Bronchial epithelial cell (primary cell): ENCODE results near the gene TRPT1. TPM values are rescaled to one million over a fixed set of nuclear protein-coding genes. Genes with fewer than 3 reads are reported as not detected.

Source experiments
- DNase-seq: peaks from one replicate; pipeline ENCODE4 v3.0.0-alpha.2; 2010; ENCODE audit warnings: low read depth
- FAIRE-seq: peaks from 2 replicates; lab custom pipeline; 2011; peaks lifted over from hg19 to GRCh38; lab: Jason Lieb, UNC
- H3K27me3 ChIP-seq: 2 replicates; pipeline ENCODE4 v1.5.1; 2011; ENCODE audit warnings: low read length; ENCODE audit not compliant: control insufficient read depth, insufficient read depth
- H3K36me3 ChIP-seq: 2 replicates; pipeline ENCODE4 v1.5.1; 2011; ENCODE audit warnings: low read length; ENCODE audit not compliant: control insufficient read depth, insufficient read depth
- H3K4me3 ChIP-seq: 2 replicates; pipeline ENCODE4 v1.5.1; 2011; ENCODE audit warnings: mild to moderate bottlenecking, low read depth, low read length, control low read depth
- total RNA-seq: library from RNA; depleted of rRNA; stranded (reverse); fragments of >200 nt; gene quantifications from 2 replicates; pipeline ENCODE4 v1.2.1, GENCODE V29; 2014
- TF ChIP-seq, protein P1 (sequence below): IDR thresholded peaks from 2 replicates; pipeline ENCODE4 v1.5.1; 2011; ENCODE audit warnings: mild to moderate bottlenecking, moderate library complexity, low read length, control low read depth, inconsistent platforms; ENCODE audit not compliant: insufficient read depth, severe bottlenecking

TRPT1 gene
- total RNA-seq, 1 donor from 2014 or later = 24.5 TPM

DNA sequence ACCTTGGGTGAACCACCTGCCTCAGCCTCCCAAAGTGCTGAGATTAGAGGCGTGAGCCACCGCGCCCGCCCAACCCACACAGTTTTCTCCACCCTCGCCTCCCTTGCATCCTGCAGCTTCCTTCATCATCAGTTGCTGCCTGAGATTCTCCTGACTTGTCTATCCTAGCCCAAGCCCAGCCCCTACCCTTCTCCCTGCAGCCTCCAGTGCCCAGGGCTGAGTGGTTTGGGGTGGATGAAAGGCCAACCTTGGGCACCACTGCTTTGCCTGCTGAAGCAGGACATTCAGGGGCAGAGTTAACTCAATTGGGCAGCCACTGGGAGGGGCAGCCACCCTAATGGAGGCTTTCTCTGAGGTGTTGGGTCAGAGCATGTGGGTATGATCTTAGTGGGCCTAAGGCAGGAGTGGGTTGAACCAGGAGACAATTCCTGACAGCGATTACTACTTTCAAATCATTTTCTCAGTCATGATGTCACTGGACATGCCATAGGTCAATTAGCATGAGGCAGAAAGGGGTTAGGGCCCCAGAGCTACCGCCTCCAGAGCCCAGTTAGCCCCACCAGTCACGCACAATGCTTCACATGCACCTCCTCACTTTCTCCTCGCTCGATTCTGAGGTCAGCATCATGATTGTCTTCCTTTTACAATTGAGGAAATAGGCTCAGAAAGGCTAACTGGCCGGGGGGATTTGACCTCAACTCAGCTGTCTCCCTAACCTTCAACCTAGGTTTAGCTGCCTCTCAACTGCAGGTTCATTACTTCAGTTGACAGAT is 13.9 kb upstream of the TRPT1 start:
- no peak for DNase-seq
- peaks cover 11% of the 10 kb centered on the region for H3K36me3 ChIP-seq
- no peak for FAIRE-seq
- no peaks in the 10 kb centered on the region for H3K27me3 ChIP-seq
- TF ChIP-seq, protein P1, sequence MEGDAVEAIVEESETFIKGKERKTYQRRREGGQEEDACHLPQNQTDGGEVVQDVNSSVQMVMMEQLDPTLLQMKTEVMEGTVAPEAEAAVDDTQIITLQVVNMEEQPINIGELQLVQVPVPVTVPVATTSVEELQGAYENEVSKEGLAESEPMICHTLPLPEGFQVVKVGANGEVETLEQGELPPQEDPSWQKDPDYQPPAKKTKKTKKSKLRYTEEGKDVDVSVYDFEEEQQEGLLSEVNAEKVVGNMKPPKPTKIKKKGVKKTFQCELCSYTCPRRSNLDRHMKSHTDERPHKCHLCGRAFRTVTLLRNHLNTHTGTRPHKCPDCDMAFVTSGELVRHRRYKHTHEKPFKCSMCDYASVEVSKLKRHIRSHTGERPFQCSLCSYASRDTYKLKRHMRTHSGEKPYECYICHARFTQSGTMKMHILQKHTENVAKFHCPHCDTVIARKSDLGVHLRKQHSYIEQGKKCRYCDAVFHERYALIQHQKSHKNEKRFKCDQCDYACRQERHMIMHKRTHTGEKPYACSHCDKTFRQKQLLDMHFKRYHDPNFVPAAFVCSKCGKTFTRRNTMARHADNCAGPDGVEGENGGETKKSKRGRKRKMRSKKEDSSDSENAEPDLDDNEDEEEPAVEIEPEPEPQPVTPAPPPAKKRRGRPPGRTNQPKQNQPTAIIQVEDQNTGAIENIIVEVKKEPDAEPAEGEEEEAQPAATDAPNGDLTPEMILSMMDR = no peak
- H3K4me3 ChIP-seq = no peak overlapping the region

DNA sequence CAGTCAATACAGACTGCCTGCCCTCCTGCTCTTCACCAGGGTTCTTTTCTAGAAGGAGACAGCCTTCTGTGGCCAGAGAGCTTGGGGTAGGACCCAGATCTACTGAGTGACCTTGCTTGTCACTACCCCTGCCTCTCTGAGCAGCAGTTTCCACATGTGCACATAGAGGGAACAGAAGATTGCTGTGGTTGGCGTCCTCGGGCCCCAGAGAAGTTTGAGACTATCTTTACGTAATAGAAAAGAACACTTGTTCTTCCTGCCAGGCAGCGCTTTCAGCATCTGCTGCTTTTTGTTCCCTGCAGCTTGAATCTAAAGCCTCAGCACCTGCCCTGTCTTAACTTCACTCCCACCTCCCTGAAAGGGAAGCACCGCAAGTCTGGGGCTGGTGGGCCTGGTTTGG is 13.0 kb upstream of the TRPT1 start:
- Histone ChIP-seq H3K4me3 (no peak overlapping the region), H3K27me3 (no peaks in the 10 kb centered on the region), H3K36me3 (peaks cover 8% of the 10 kb centered on the region)
- FAIRE-seq (no peak), DNase-seq (no peak)
- TF ChIP-seq, protein P1 = no peak

DNA sequence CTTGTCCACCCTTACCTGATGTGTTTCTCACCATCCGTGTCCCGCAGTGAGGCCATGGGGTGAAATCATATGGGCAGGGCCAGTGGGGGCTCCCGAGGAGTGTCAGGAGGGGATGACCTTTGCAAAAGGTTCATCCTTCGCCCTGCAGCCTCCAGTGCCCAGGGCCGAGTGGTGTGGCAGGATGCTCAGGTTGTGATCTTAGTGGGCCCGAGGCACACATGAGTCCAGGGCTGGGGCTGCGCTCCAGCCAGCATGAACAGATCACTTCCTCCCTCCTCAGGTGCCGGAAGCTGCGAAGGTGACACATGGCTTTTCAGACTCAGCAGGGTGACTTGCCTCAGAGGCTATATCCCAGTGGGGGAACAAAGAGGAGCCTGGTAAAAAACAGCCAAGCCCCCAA is 12.1 kb upstream of the TRPT1 start:
- Histone ChIP-seq H3K27me3 (no peaks in the 10 kb centered on the region), H3K36me3 (peaks cover 3% of the 10 kb centered on the region), H3K4me3 (no peak overlapping the region)
- TF ChIP-seq, protein P1 = no peak
- FAIRE-seq (no peak), DNase-seq (no peak)

DNA sequence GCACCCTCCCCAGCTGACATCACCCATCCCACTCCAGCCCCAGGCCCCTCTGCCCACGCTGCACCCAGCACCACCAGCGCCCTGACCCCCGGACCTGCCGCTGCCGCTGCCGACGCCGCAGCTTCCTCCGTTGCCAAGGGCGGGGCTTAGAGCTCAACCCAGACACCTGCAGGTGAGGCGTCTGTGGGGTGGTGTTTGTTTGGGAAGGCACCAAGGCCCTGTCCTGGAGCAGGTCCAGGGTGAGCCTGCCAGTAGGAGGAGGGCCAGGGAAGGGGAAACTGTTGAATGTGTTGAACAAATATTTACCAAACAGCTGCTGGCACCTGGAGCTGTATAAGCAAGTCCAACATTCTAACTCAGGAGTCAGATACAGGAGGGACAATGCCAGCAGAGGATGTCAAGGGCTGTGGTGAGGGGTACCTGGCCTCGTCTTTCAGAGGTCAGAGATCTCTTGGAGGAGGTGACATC is 11.5 kb upstream of the TRPT1 start:
- no peak overlapping the region for H3K4me3 ChIP-seq
- TF ChIP-seq, protein P1 = peak; percentile 22
- DNase-seq (peak; percentile 81), FAIRE-seq (peak; percentile 93)
- no peaks in the 10 kb centered on the region for H3K27me3 ChIP-seq
- H3K36me3 ChIP-seq = peaks cover 1% of the 10 kb centered on the region

DNA sequence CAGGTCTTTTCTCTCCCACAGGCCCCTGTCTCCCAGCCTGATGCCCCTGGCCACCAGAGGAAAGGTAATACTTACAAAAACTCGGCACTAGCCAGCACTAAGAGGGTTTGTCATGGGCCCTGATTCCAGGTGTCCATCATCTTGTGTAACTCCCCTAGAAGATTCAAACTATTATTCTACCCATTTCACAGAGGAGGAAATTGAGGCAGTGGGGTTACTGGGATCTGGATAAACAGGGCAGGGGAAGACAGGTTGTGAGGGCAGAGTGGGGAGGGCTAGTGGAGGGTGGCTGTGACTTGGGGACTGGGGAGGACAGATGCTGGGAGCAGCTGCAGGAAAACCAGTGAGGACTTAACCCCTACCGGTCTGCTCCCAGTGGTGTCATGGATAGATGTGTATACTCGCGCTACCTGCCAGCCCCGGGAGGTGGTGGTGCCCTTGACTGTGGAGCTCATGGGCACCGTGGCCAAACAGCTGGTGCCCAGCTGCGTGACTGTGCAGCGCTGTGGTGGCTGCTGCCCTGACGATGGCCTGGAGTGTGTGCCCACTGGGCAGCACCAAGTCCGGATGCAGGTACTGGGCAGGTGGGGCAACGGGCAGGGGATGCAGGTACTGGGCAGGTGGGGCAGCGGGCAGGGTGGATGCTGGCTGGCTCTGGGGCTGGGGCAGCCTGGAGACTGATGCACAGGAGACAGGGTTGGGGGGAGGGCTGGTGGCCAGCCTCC is 9.6 kb upstream of the TRPT1 start:
- FAIRE-seq (no peak), DNase-seq (no peak)

More for the DNA sequence above, 9.6 kb upstream of the TRPT1 start:
- TF ChIP-seq, protein P1 = no peak
- Histone ChIP-seq H3K27me3 (no peaks in the 10 kb centered on the region), H3K36me3 (peaks cover 1% of the 10 kb centered on the region), H3K4me3 (peak overlapping the region; percentile 45)
